ENCODE data around the gene DHDH.

GRCh38 chr19:48914181-48914580 lies 19.3 kb upstream of the DHDH start:
- TF ChIP-seq U2AF1 (optimal IDR thresholded peaks at IDR 0.05; ENCODE audit: low read depth, low read length) (no peak), RFXANK (CRISPR knock-in tag; IDR thresholded peaks at IDR 0.05) (no peak), DPF2 (CRISPR knock-in tag; IDR thresholded peaks at IDR 0.05; ENCODE audit: borderline replicate concordance, low read depth) (no peak)
